Mononuclear cell (primary cell): Measurements from ENCODE around the gene GULP1. TPM values are rescaled to one million over a fixed set of nuclear protein-coding genes. Genes with fewer than 3 reads are reported as not detected.
"Not testable (repeated sequence)": the region's sequence is repeated elsewhere in the genome, so short reads cannot be mapped to it uniquely, and the experiment has no call there.

Source experiments
- H3K27me3 ChIP-seq: 2 replicates; pipeline ENCODE4 v1.6.0; 2011; ENCODE audit warnings: low read length, control low read depth; ENCODE audit not compliant: insufficient read depth
- H3K4me1 ChIP-seq: 2 replicates; pipeline ENCODE4 v1.5.1; 2011; ENCODE audit warnings: mild to moderate bottlenecking, low read length, control low read depth; ENCODE audit not compliant: insufficient read depth
- H3K4me3 ChIP-seq: 2 replicates; pipeline ENCODE4 v1.5.1; 2011; ENCODE audit warnings: mild to moderate bottlenecking, low read length, moderate library complexity
- H3K9me3 ChIP-seq: 2 replicates; pipeline ENCODE4 v1.5.1; 2011; ENCODE audit warnings: low read depth, mild to moderate bottlenecking, control low read depth, low read length
- total RNA-seq: library from RNA; depleted of rRNA; stranded (reverse); fragments of >200 nt; gene quantifications from one replicate; pipeline ENCODE4 v1.2.3, GENCODE V29; 2012

GULP1 gene
- total RNA-seq, 1 donor = under 0.01 TPM

GRCh38 chr2:188435115-188435514 lies 143.4 kb downstream of the GULP1 start:
- Histone ChIP-seq H3K4me3 (no peak overlapping the region), H3K4me1 (no peaks in the 10 kb centered on the region), H3K27me3 (no peaks in the 10 kb centered on the region), H3K9me3 (no peaks in the 10 kb centered on the region)

- H3K4me1 ChIP-seq = no peaks in the 10 kb centered on the region
- H3K9me3 ChIP-seq = no peaks in the 10 kb centered on the region
- H3K4me3 ChIP-seq = no peak overlapping the region
- no peaks in the 10 kb centered on the region for H3K27me3 ChIP-seq
These were observed 145.9 kb downstream of the GULP1 start for GRCh38 chr2:188437537-188437936.

- no peak overlapping the region for H3K4me3 ChIP-seq
- no peaks in the 10 kb centered on the region for H3K4me1 ChIP-seq
- no peaks in the 10 kb centered on the region for H3K27me3 ChIP-seq
- H3K9me3 ChIP-seq = no peaks in the 10 kb centered on the region
These were observed 148.3 kb downstream of the GULP1 start for GRCh38 chr2:188439986-188440385.

GRCh38 chr2:188440849-188441248 lies 149.2 kb downstream of the GULP1 start:
- Histone ChIP-seq H3K27me3 (no peaks in the 10 kb centered on the region), H3K4me3 (no peak overlapping the region), H3K9me3 (no peaks in the 10 kb centered on the region), H3K4me1 (no peaks in the 10 kb centered on the region)

GRCh38 chr2:188441288-188441947 lies 149.7 kb downstream of the GULP1 start:
- no peaks in the 10 kb centered on the region for H3K4me1 ChIP-seq
- no peaks in the 10 kb centered on the region for H3K9me3 ChIP-seq
- no peaks in the 10 kb centered on the region for H3K27me3 ChIP-seq
- H3K4me3 ChIP-seq = no peak overlapping the region

GRCh38 chr2:188443207-188443606 lies 151.5 kb downstream of the GULP1 start:
- Histone ChIP-seq H3K9me3 (no peaks in the 10 kb centered on the region), H3K4me1 (no peaks in the 10 kb centered on the region), H3K27me3 (no peaks in the 10 kb centered on the region), H3K4me3 (no peak overlapping the region)

GRCh38 chr2:188444106-188444835 lies 152.6 kb downstream of the GULP1 start:
- Histone ChIP-seq H3K27me3 (no peaks in the 10 kb centered on the region), H3K4me3 (no peak overlapping the region), H3K4me1 (no peaks in the 10 kb centered on the region), H3K9me3 (no peaks in the 10 kb centered on the region)

- no peaks in the 10 kb centered on the region for H3K9me3 ChIP-seq
- H3K27me3 ChIP-seq = no peaks in the 10 kb centered on the region
- no peak overlapping the region for H3K4me3 ChIP-seq
- no peaks in the 10 kb centered on the region for H3K4me1 ChIP-seq
These were observed 157.9 kb downstream of the GULP1 start for GRCh38 chr2:188449561-188449960.

GRCh38 chr2:188449971-188450370 lies 158.3 kb downstream of the GULP1 start:
- Histone ChIP-seq H3K4me1 (no peaks in the 10 kb centered on the region), H3K27me3 (no peaks in the 10 kb centered on the region), H3K9me3 (no peaks in the 10 kb centered on the region), H3K4me3 (no peak overlapping the region)

GRCh38 chr2:188450732-188451483 lies 159.2 kb downstream of the GULP1 start:
- Histone ChIP-seq H3K4me1 (no peaks in the 10 kb centered on the region), H3K9me3 (no peaks in the 10 kb centered on the region), H3K4me3 (no peak overlapping the region), H3K27me3 (no peaks in the 10 kb centered on the region)

- Histone ChIP-seq H3K4me1 (no peaks in the 10 kb centered on the region), H3K27me3 (no peaks in the 10 kb centered on the region), H3K4me3 (no peak overlapping the region), H3K9me3 (no peaks in the 10 kb centered on the region)
These were observed 160.4 kb downstream of the GULP1 start for GRCh38 chr2:188452084-188452483.

- H3K4me3 ChIP-seq = no peak overlapping the region
- H3K9me3 ChIP-seq = no peaks in the 10 kb centered on the region
- no peaks in the 10 kb centered on the region for H3K4me1 ChIP-seq
These were observed 164.6 kb downstream of the GULP1 start for GRCh38 chr2:188456114-188456909.

GRCh38 chr2:188459061-188459460 lies 167.4 kb downstream of the GULP1 start:
- H3K9me3 ChIP-seq = no peaks in the 10 kb centered on the region
- no peaks in the 10 kb centered on the region for H3K27me3 ChIP-seq
- no peaks in the 10 kb centered on the region for H3K4me1 ChIP-seq
- no peak overlapping the region for H3K4me3 ChIP-seq

More at GRCh38 chr2:188456114-188456909, 164.6 kb downstream of the GULP1 start:
- no peaks in the 10 kb centered on the region for H3K27me3 ChIP-seq

GRCh38 chr2:188466078-188466477 lies 174.4 kb downstream of the GULP1 start:
- not testable (repeated sequence) for H3K4me1 ChIP-seq, H3K4me3 ChIP-seq, H3K9me3 ChIP-seq, H3K27me3 ChIP-seq

- Histone ChIP-seq H3K9me3 (no peaks in the 10 kb centered on the region), H3K4me1 (no peaks in the 10 kb centered on the region), H3K4me3 (no peak overlapping the region), H3K27me3 (no peaks in the 10 kb centered on the region)
These were observed 175.1 kb downstream of the GULP1 start for GRCh38 chr2:188466761-188467160.
